Esophagus squamous epithelium (tissue), 4 donors: ENCODE results near the gene PDZD8.

Experiments used
- POLR2A ChIP-seq, 4 donors: fragments of 450-650 bp; IDR thresholded peaks; one replicate each; pipeline ENCODE4 v1.6.1; 2017; ENCODE audit warnings: antibody characterized with exemption in 4 of 4, mild to moderate bottlenecking in 4 of 4, moderate library complexity in 3 of 4
- TF ChIP-seq, protein P1 (sequence below), 6 experiments: fragments of 450-650 bp in 4 of 6; fragments of 200-600 bp in 2 of 6; sonication (generic) in 2 of 6; IDR thresholded peaks; one replicate each; pipeline ENCODE4 v1.5.1; 2016 to 2019; ENCODE audit warnings: antibody characterized with exemption in 6 of 6, mild to moderate bottlenecking in 4 of 6, moderate library complexity in 4 of 6

GRCh38 chr10:117399341-117400196 is 24.3 kb upstream of the PDZD8 start:
- TF ChIP-seq, protein P1, sequence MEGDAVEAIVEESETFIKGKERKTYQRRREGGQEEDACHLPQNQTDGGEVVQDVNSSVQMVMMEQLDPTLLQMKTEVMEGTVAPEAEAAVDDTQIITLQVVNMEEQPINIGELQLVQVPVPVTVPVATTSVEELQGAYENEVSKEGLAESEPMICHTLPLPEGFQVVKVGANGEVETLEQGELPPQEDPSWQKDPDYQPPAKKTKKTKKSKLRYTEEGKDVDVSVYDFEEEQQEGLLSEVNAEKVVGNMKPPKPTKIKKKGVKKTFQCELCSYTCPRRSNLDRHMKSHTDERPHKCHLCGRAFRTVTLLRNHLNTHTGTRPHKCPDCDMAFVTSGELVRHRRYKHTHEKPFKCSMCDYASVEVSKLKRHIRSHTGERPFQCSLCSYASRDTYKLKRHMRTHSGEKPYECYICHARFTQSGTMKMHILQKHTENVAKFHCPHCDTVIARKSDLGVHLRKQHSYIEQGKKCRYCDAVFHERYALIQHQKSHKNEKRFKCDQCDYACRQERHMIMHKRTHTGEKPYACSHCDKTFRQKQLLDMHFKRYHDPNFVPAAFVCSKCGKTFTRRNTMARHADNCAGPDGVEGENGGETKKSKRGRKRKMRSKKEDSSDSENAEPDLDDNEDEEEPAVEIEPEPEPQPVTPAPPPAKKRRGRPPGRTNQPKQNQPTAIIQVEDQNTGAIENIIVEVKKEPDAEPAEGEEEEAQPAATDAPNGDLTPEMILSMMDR (IDR thresholded peaks at IDR 0.05) = no peak
- no peak for TF ChIP-seq POLR2A (IDR thresholded peaks at IDR 0.05)
